Measurements from ENCODE around the gene TOM1L2. TPM values are rescaled to one million over a fixed set of nuclear protein-coding genes. Genes with fewer than 3 reads are reported as not detected.
A peak's percentile ranks its signal among the peaks of the same experiment; 100 is the strongest.

Gene TOM1L2
- total and polyA plus RNA-seq, 8 donors = 13.3 to 154 (median 41.1) TPM

GRCh38 chr17:17827826-17828621 is 144.2 kb downstream of the TOM1L2 start:
- WGBS, 5 donors = 73 to 79% (median 75%) methylated on average over 12 to 13 of the region's 13 CpGs
- intact Hi-C loops (cut with DNase I; ENCODE audit: low total_unique reads) = no loop called here
- DNase-seq = no peak
- Histone ChIP-seq H3K4me3 (no peak overlapping the region), H3K27me3 (no peaks in the 10 kb centered on the region), H3K36me3 (peaks cover 0 to 9% (median 0%) of the 10 kb centered on the region in 4 donors), H3K9me3 (no peaks in the 10 kb centered on the region), H3K27ac (peak overlapping the region in 4 of 5 donors; percentile 1 to 87 (median 35)), H3K4me1 (peaks cover 70 to 97% (median 84%) of the 10 kb centered on the region in 4 donors)
- TF ChIP-seq POLR2AphosphoS5 (IDR thresholded peaks at IDR 0.05) (no peak), EP300 (IDR thresholded peaks at IDR 0.05) (no peak), CTCF (IDR thresholded peaks at IDR 0.05) (no peak), POLR2A (IDR thresholded peaks at IDR 0.05) (no peak)

GRCh38 chr17:17826942-17827785 is 145.0 kb downstream of the TOM1L2 start:
- no peak for DNase-seq

GRCh38 chr17:17826342-17826713 is 145.9 kb downstream of the TOM1L2 start:
- H3K9me3 ChIP-seq = no peaks in the 10 kb centered on the region
- H3K4me3 ChIP-seq = no peak overlapping the region
- peaks cover 0 to 9% (median 0%) of the 10 kb centered on the region in 4 donors for H3K36me3 ChIP-seq
- peaks cover 77 to 97% (median 90%) of the 10 kb centered on the region in 4 donors for H3K4me1 ChIP-seq
- H3K27ac ChIP-seq = peak overlapping the region in 4 of 5 donors; percentile 24 to 94 (median 88)
- 64 to 94% (median 83%) methylated on average over 2 of the region's 2 CpGs for WGBS, 5 donors
- TF ChIP-seq POLR2A (IDR thresholded peaks at IDR 0.05) (no peak), CTCF (IDR thresholded peaks at IDR 0.05) (no peak), POLR2AphosphoS5 (IDR thresholded peaks at IDR 0.05) (no peak), EP300 (IDR thresholded peaks at IDR 0.05) (no peak)
- H3K27me3 ChIP-seq = no peaks in the 10 kb centered on the region
- DNase-seq = no peak
- intact Hi-C loops (cut with DNase I; ENCODE audit: low total_unique reads) = no loop called here

More at GRCh38 chr17:17826942-17827785, 145.0 kb downstream of the TOM1L2 start:
- H3K27me3 ChIP-seq = no peaks in the 10 kb centered on the region
- no peaks in the 10 kb centered on the region for H3K9me3 ChIP-seq
- 67 to 89% (median 76%) methylated on average over 15 to 16 of the region's 16 CpGs for WGBS, 5 donors
- no peak for TF ChIP-seq POLR2A (IDR thresholded peaks at IDR 0.05)
- TF ChIP-seq CTCF (IDR thresholded peaks at IDR 0.05) = no peak
- TF ChIP-seq EP300 (IDR thresholded peaks at IDR 0.05) = no peak
- no peak for TF ChIP-seq POLR2AphosphoS5 (IDR thresholded peaks at IDR 0.05)
- intact Hi-C loops (cut with DNase I; ENCODE audit: low total_unique reads) = no loop called here
- no peak overlapping the region for H3K4me3 ChIP-seq
- peaks cover 0 to 9% (median 0%) of the 10 kb centered on the region in 4 donors for H3K36me3 ChIP-seq
- peaks cover 76 to 97% (median 90%) of the 10 kb centered on the region in 4 donors for H3K4me1 ChIP-seq
- H3K27ac ChIP-seq = peak overlapping the region in 3 of 5 donors; percentile 87 to 94 (median 88)

Data from stomach (tissue), 9 donors.